Progenitor cell of endocrine pancreas (in vitro differentiated cells): ENCODE results near the gene ADAMTS2. TPM values are rescaled to one million over a fixed set of nuclear protein-coding genes. Genes with fewer than 3 reads are reported as not detected.
A peak's percentile ranks its signal among the peaks of the same experiment; 100 is the strongest.

Experiments
- DNase-seq: peaks from one replicate; pipeline ENCODE4 v3.0.0; 2021; ENCODE audit warnings: low spot score; ENCODE audit not compliant: unreplicated experiment
- H3K27ac Mint-ChIP-seq: 2 replicates; pipeline ENCODE4 v1.8.0; 2021; ENCODE audit warnings: mild to moderate bottlenecking, moderate library complexity, mixed read lengths
- H3K27me3 Mint-ChIP-seq: 2 replicates; pipeline ENCODE4 v1.8.0; 2021; ENCODE audit warnings: mixed read lengths
- H3K36me3 Mint-ChIP-seq: 2 replicates; pipeline ENCODE4 v1.8.0; 2022; ENCODE audit warnings: mixed read lengths; ENCODE audit not compliant: insufficient read depth
- H3K4me1 Mint-ChIP-seq: 2 replicates; pipeline ENCODE4 v1.8.0; 2021; ENCODE audit warnings: low read depth, mixed read lengths
- H3K4me3 Mint-ChIP-seq: 2 replicates; pipeline ENCODE4 v1.8.0; 2021; ENCODE audit warnings: low read depth, mild to moderate bottlenecking, moderate library complexity, mixed read lengths
- H3K9me3 Mint-ChIP-seq: 2 replicates; pipeline ENCODE4 v1.8.0; 2021; ENCODE audit warnings: low read depth, mixed read lengths
- CTCF ChIP-seq: fragments of 200-600 bp; sonication (generic); IDR thresholded peaks from one replicate; pipeline ENCODE4 v1.5.0; 2021; ENCODE audit warnings: antibody characterized with exemption, mild to moderate bottlenecking; ENCODE audit not compliant: unreplicated experiment
- total RNA-seq: library from RNA; stranded (reverse); gene quantifications from 2 replicates; pipeline ENCODE4 v1.2.1, GENCODE V29; 2021

Gene ADAMTS2
- total RNA-seq, 1 donor from 2014 or later, result 2.5 TPM

- H3K27me3 Mint-ChIP-seq, result peaks cover 31% of the 10 kb centered on the region
- no peak overlapping the region for H3K4me3 Mint-ChIP-seq
- H3K36me3 Mint-ChIP-seq, result peaks cover 2% of the 10 kb centered on the region
- no peak for TF ChIP-seq CTCF
- peak overlapping the region; percentile 37 for H3K27ac Mint-ChIP-seq
- H3K4me1 Mint-ChIP-seq, result peaks cover 13% of the 10 kb centered on the region
- DNase-seq, result no peak
- H3K9me3 Mint-ChIP-seq, result peaks cover 14% of the 10 kb centered on the region
These were observed 101.9 kb downstream of the ADAMTS2 start for GRCh38 chr5:179243333-179243732.

DNA sequence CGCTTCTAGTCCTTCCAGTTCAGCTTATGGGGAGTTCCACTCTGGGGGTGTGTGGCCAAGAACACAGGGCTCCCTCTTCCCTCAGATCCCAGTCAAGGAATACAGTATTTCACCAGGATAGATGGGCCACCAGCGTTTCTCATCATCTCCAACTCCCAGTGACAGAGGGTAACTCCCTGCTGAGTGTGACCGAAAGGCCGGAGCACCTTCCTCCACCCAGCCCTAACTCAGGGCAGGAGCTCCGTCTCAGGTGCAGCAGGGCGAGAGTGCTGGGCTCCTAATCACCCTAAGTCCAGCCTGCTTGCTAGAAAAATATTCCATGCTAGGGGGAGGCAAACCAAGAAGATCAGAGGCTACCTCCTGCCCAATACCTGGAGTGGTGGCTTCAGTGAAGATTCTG is 102.6 kb downstream of the ADAMTS2 start:
- Mint-ChIP-seq H3K27ac (peak overlapping the region; percentile 37), H3K36me3 (peaks cover 2% of the 10 kb centered on the region), H3K9me3 (peaks cover 14% of the 10 kb centered on the region), H3K4me1 (peaks cover 13% of the 10 kb centered on the region), H3K4me3 (no peak overlapping the region), H3K27me3 (peaks cover 31% of the 10 kb centered on the region)
- TF ChIP-seq CTCF, result no peak
- no peak for DNase-seq

DNA sequence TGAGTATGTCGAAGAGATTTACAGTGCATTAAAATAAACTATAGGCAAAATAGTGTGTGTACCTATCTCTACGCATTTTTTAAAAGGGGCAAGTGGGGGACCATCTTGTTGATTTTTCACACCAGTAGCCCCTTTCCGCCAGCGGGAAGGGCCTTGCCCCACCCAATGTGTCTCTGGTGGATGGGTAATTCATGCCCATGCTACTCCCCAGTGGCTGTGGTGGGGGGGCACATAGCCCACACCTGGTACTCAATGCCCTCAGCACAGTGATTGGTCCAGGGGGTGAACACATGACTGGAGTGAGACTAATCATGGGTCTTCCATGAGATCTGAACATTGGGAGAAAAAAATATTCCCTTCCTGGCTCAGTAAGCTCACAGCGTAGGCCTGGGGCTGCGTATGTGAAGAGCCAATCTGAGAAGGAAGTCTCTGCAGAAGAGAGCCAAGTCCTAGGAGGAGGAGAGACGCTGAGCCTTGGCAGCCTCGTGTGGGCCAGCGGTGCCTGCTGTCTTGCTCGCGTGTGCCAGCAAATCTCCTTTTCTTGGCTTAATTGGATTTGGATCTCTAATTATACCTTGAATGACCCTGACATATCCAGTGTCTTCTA is 103.4 kb downstream of the ADAMTS2 start:
- Mint-ChIP-seq H3K9me3 (peaks cover 9% of the 10 kb centered on the region), H3K27ac (no peak overlapping the region), H3K4me3 (no peak overlapping the region), H3K4me1 (peaks cover 13% of the 10 kb centered on the region), H3K27me3 (peaks cover 31% of the 10 kb centered on the region), H3K36me3 (peaks cover 2% of the 10 kb centered on the region)
- no peak for TF ChIP-seq CTCF
- DNase-seq, result no peak

- no peak for TF ChIP-seq CTCF
- Mint-ChIP-seq H3K27me3 (peaks cover 31% of the 10 kb centered on the region), H3K36me3 (peaks cover 2% of the 10 kb centered on the region), H3K4me1 (peaks cover 13% of the 10 kb centered on the region), H3K9me3 (peaks cover 3% of the 10 kb centered on the region), H3K4me3 (no peak overlapping the region), H3K27ac (no peak overlapping the region)
- DNase-seq, result no peak
These were observed 104.1 kb downstream of the ADAMTS2 start for GRCh38 chr5:179241175-179241574.

GRCh38 chr5:179240561-179240960 is 104.7 kb downstream of the ADAMTS2 start:
- no peak overlapping the region for H3K4me3 Mint-ChIP-seq
- no peak for DNase-seq
- no peak overlapping the region for H3K27ac Mint-ChIP-seq

More at GRCh38 chr5:179240561-179240960, 104.7 kb downstream of the ADAMTS2 start:
- H3K4me1 Mint-ChIP-seq, result peaks cover 14% of the 10 kb centered on the region
- H3K36me3 Mint-ChIP-seq, result peaks cover 2% of the 10 kb centered on the region
- no peak for TF ChIP-seq CTCF
- peaks cover 31% of the 10 kb centered on the region for H3K27me3 Mint-ChIP-seq
- H3K9me3 Mint-ChIP-seq, result peaks cover 3% of the 10 kb centered on the region
